MV-4-11 (cell line): Measurements from ENCODE around the gene BTD.
"Not testable (repeated sequence)": the region's sequence is repeated elsewhere in the genome, so short reads cannot be mapped to it uniquely, and the experiment has no call there.

ENCODE experiments used
- DNase-seq: peaks from one replicate; lab custom pipeline; 2025; lab: John Stamatoyannopoulos, UW

BTD gene

GRCh38 chr3:15601399-15602145, at the start of gene BTD, which contains the start of gene HACL1:
Gene BTD, plus strand, starts transcription at chr3:15601745. Its CDS starts 33,695 bp downstream, at chr3:15635440.
Gene HACL1, minus strand, starts transcription at chr3:15601569. Its CDS starts 106 bp downstream, at chr3:15601463.
- DNase-seq, result no peak

GRCh38 chr3:15551902-15552301, 49.6 kb upstream of the BTD start:
- no peak for DNase-seq

- DNase-seq, result no peak
Measured at GRCh38 chr3:15553749-15554148, 47.8 kb upstream of the BTD start.

GRCh38 chr3:15556512-15556911, 45.0 kb upstream of the BTD start:
- DNase-seq, result peak; percentile 97

GRCh38 chr3:15557511-15557946, 44.0 kb upstream of the BTD start:
- peak; percentile 46 for DNase-seq

- DNase-seq, result no peak
Measured at GRCh38 chr3:15558581-15558980, 43.0 kb upstream of the BTD start.

GRCh38 chr3:15562560-15562959, 39.0 kb upstream of the BTD start:
- no peak for DNase-seq

- no peak for DNase-seq
Measured at GRCh38 chr3:15563190-15563589, 38.4 kb upstream of the BTD start.

GRCh38 chr3:15572138-15572537, 29.4 kb upstream of the BTD start:
- DNase-seq, result no peak

- no peak for DNase-seq
Measured at GRCh38 chr3:15575446-15575845, 26.1 kb upstream of the BTD start.

- peak; percentile 75 for DNase-seq
Measured at GRCh38 chr3:15576475-15576874, 25.1 kb upstream of the BTD start.

GRCh38 chr3:15578289-15578867, 23.2 kb upstream of the BTD start:
- DNase-seq, result peak; percentile 2

- no peak for DNase-seq
Measured at GRCh38 chr3:15579051-15579450, 22.5 kb upstream of the BTD start.

GRCh38 chr3:15581471-15582394, 19.8 kb upstream of the BTD start:
- DNase-seq, result no peak

- no peak for DNase-seq
Measured at GRCh38 chr3:15585111-15585845, 16.3 kb upstream of the BTD start.

- no peak for DNase-seq
Measured at GRCh38 chr3:15591242-15591641, 10.3 kb upstream of the BTD start.

- no peak for DNase-seq
Measured at GRCh38 chr3:15591928-15592327, 9.6 kb upstream of the BTD start.

GRCh38 chr3:15592968-15593367, 8.6 kb upstream of the BTD start:
- no peak for DNase-seq

GRCh38 chr3:15595955-15596354, 5.6 kb upstream of the BTD start:
- no peak for DNase-seq

- DNase-seq, result no peak
Measured at GRCh38 chr3:15601046-15601398, 523 bp upstream of the BTD start.

GRCh38 chr3:15602146-15602536, 596 bp downstream of the BTD start:
- no peak for DNase-seq

GRCh38 chr3:15602816-15603215, 1.3 kb downstream of the BTD start:
- DNase-seq, result not testable (repeated sequence)
